AG10803 (cell line): ENCODE measurements around the gene CMYA5.

ENCODE experiments used
- DNase-seq: peaks from one replicate; pipeline ENCODE4 v3.0.0; 2010; ENCODE audit warnings: low read depth
- H3K4me3 ChIP-seq: 2 replicates; pipeline ENCODE4 v1.5.1; 2011; ENCODE audit warnings: mild to moderate bottlenecking, low read length, control low read depth
- TF ChIP-seq, protein P1 (sequence below): conservative IDR thresholded peaks from 2 replicates; pipeline ENCODE4 v1.5.1; 2011; ENCODE audit warnings: mild to moderate bottlenecking, low read length, control low read depth, inconsistent platforms

The CMYA5 gene

DNA sequence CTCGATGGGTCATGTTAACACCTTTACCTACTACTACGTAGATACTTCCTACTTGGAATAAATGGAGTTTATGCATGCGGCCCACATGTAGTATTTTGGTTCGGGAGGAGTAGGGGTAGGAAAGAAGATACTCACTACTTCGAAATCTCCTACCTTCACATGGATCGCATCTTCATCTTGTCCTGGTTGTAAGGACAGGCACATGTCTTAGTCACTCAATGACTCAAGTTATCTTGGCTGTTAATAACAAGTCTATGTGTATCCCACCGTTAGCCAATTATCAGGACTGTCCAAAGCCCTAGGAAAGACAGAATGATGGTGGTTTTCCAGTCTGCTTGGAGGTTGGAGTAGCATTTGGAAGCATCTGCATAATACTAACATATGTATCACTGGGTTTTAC is 24.1 kb downstream of the CMYA5 start:
- no peak for DNase-seq
- H3K4me3 ChIP-seq, result no peak overlapping the region
- TF ChIP-seq, protein P1, sequence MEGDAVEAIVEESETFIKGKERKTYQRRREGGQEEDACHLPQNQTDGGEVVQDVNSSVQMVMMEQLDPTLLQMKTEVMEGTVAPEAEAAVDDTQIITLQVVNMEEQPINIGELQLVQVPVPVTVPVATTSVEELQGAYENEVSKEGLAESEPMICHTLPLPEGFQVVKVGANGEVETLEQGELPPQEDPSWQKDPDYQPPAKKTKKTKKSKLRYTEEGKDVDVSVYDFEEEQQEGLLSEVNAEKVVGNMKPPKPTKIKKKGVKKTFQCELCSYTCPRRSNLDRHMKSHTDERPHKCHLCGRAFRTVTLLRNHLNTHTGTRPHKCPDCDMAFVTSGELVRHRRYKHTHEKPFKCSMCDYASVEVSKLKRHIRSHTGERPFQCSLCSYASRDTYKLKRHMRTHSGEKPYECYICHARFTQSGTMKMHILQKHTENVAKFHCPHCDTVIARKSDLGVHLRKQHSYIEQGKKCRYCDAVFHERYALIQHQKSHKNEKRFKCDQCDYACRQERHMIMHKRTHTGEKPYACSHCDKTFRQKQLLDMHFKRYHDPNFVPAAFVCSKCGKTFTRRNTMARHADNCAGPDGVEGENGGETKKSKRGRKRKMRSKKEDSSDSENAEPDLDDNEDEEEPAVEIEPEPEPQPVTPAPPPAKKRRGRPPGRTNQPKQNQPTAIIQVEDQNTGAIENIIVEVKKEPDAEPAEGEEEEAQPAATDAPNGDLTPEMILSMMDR, result no peak

DNA sequence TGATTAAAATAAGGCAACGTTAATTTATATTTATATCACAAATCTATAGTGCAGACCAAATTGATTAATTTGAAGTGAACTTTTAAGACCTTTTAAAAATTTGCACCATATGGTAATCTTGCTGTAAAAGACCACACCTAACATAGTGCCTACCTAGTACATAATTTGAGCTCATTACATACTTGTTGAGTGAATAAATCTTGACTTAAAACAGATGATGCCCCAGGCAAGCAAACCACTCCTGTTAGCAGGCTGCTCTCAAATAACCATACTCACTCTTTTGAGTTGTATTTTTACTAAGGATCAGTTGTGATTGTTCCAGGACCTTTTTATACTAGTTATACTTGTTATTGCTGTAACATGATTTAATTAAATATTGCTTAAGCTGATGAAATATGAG is 27.2 kb downstream of the CMYA5 start:
- H3K4me3 ChIP-seq, result no peak overlapping the region
- no peak for DNase-seq
- TF ChIP-seq, protein P1, result no peak

DNA sequence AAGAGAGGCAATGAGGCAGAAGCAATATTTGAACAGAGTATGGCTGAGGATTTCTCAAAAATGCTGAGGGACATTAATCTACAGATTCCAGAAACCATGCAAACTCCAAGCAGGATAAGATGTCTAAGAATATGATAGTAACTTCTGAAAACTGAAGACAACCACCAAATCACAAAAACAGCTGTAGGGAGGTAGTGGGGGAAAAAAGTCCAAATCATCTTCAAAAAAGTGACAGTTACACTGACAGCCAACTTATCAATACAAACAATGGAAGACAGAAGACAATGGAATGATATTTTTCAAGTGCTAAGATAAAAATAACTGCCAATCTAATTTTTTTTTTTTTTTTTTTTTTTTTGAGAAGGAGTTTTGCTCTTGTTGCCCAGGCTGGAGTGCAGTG is 30.5 kb downstream of the CMYA5 start:
- TF ChIP-seq, protein P1, result no peak
- no peak overlapping the region for H3K4me3 ChIP-seq
- DNase-seq, result no peak

DNA sequence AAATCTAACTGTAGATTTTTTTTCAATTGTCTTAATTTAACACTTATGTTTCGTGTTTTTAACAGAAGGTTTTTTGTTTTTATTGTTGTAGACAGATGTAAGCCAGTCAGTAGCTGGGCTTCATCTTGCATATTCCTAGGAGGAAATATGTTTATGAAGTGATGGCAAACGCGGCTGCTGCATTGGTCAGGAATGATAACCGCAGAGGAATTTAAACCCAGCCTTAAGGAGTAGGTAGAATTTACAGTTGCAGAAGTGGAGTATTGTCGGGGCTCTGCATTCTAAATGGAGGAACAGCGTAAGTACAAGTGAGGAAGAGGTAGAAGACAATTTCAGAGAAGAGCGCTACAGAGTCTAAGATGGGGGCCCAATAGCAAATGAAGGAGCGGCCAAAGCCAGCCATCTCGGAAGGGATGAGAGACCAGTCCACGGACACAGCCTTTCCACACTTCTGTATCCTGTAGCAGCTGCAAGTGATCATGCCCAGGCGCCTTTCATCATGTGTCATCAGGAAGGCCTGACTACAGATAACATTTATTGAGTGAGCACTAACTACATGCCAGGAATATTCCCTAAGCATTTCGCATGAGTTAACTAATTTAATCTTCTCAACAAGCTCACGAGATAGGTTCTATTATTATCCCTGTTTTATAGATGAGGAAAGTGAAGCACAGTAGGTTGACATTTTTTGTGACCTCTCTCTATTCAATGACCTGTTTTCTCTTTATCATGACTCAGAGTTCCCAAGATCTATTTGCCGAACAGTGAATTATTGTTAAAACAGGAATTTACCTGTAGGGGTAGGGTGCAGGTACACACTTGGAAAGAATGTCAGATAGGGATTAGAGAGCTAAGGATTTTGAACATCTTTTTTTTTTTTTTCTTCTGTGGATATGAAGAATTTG is 38.1 kb downstream of the CMYA5 start:
- peak; percentile 47 for DNase-seq
- TF ChIP-seq, protein P1, result no peak
- H3K4me3 ChIP-seq, result no peak overlapping the region

DNA sequence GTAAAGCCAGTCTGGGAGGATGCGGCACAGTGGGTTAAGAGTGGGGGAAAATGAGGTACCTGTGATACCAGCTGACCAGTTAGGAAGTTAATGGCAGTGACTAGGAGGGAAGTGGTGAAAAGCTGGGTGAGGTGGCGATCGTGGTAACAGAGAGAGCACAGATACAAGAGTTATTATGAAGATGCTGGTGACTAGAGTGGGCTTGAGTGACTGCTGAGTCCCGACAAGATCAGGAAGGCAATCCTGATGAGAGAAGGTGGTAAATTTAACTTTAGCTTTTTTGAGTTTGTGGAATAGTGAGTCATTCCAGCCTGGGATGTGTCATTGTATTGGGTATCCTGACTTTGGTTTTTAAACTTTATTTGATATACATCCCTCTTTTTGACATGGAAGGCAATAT is 38.8 kb downstream of the CMYA5 start:
- H3K4me3 ChIP-seq, result no peak overlapping the region
- no peak for DNase-seq
- TF ChIP-seq, protein P1, result no peak

DNA sequence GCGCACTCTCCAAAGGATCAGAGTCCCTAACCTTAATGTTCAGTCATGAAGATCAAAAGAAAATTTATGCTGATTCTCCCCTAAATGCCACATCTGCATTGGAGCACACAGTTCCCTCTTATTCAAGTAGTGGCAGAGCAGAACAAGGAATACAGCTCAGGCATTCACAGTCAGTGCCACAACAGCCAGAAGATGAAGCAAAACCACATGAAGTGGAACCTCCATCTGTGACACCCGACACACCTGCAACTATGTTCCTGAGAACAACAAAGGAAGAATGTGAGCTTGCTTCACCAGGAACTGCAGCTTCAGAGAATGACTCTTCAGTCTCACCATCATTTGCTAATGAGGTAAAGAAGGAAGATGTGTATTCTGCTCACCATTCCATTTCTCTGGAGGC is 40.0 kb downstream of the CMYA5 start:
- no peak overlapping the region for H3K4me3 ChIP-seq
- DNase-seq, result no peak
- TF ChIP-seq, protein P1, result no peak

DNA sequence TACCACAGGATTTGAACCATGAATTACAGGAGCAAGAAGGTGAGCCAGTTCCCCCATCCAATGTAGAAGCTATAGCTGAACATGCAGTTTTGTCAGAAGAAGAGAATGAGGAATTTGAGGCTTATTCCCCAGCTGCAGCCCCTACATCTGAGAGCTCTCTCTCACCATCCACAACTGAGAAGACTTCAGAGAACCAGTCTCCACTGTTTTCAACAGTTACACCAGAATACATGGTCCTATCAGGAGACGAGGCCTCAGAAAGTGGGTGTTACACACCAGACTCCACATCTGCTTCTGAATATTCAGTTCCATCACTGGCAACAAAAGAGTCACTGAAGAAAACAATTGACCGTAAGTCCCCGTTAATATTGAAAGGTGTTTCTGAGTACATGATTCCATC is 40.9 kb downstream of the CMYA5 start:
- TF ChIP-seq, protein P1, result no peak
- H3K4me3 ChIP-seq, result no peak overlapping the region
- DNase-seq, result no peak
